Measurements from ENCODE around the gene USP47. TPM values are rescaled to one million over a fixed set of nuclear protein-coding genes. Genes with fewer than 3 reads are reported as not detected.

Gene USP47, protein sequence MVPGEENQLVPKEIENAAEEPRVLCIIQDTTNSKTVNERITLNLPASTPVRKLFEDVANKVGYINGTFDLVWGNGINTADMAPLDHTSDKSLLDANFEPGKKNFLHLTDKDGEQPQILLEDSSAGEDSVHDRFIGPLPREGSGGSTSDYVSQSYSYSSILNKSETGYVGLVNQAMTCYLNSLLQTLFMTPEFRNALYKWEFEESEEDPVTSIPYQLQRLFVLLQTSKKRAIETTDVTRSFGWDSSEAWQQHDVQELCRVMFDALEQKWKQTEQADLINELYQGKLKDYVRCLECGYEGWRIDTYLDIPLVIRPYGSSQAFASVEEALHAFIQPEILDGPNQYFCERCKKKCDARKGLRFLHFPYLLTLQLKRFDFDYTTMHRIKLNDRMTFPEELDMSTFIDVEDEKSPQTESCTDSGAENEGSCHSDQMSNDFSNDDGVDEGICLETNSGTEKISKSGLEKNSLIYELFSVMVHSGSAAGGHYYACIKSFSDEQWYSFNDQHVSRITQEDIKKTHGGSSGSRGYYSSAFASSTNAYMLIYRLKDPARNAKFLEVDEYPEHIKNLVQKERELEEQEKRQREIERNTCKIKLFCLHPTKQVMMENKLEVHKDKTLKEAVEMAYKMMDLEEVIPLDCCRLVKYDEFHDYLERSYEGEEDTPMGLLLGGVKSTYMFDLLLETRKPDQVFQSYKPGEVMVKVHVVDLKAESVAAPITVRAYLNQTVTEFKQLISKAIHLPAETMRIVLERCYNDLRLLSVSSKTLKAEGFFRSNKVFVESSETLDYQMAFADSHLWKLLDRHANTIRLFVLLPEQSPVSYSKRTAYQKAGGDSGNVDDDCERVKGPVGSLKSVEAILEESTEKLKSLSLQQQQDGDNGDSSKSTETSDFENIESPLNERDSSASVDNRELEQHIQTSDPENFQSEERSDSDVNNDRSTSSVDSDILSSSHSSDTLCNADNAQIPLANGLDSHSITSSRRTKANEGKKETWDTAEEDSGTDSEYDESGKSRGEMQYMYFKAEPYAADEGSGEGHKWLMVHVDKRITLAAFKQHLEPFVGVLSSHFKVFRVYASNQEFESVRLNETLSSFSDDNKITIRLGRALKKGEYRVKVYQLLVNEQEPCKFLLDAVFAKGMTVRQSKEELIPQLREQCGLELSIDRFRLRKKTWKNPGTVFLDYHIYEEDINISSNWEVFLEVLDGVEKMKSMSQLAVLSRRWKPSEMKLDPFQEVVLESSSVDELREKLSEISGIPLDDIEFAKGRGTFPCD (N-terminal part only)
- total RNA-seq = 169 TPM

DNA sequence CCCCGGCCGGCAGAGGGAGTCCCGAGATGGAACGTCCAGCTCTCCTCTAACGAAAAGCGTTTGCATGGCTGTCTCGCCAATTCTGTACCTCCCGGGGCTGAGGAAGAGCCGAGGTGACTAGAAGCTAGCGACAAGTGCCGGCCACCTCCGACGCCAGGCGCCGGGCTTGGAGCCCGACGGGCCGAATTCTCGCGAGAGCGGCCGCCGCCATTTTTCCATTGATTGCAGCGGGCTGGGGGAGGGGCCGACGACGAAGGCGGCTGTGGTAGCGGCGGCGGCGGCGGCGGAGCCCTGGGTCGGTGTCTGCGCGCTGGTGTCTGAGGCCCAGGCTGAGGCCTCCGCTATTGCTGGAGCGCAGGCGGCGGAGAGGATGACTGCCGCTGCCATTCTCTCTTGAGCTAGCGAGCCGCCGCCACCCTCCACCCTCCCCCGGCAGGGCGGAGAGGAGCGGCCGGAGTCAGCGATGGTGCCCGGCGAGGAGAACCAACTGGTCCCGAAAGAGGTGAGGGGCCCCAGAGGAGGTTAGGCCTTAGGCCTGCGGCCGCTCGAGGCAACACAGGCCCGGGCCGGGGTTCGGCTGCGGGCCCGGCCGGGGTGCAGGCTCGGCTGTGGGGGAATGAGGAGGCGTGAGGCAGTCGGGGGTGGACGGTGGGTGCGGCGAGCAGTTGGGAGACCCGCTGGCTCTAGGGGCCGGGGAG, at the start of gene USP47:
USP47 (plus strand) TSS at position 250 of the 698 bp plus-strand sequence; CDS start at position 464, 214 bp downstream.
- Histone ChIP-seq H3K4me1 (ENCODE audit: insufficient read depth, low read length) (peaks cover 31% of the 10 kb centered on the region), H3K27me3 (ENCODE audit: insufficient read depth, low read length) (peaks cover 1% of the 10 kb centered on the region), H3K4me3 (ENCODE audit: low read length) (peak within 1 kb of the TSS; percentile 81), H3K9me3 (ENCODE audit: low read depth, low read length) (no peaks in the 10 kb centered on the region)

DNA sequence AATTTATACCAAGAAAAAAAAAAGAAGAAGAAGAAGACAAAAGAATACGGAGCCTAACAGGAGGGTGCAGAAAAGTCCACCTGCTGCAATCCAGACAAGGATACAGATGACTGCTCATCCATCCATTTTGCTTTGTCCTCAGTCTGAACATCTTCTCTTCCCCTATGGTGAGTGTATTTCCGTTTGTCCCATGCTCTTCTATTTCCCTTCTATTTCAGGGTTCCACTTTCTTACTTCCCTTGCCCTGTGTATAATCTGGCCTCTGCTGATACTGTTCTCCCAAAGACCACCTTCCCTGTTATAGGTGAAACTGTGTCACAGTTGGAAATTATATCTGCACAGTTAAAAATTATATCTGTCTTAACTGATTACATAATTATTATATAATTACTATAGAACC, 48.7 kb upstream of the USP47 start:
- Histone ChIP-seq H3K27me3 (ENCODE audit: insufficient read depth, low read length) (peaks cover 26% of the 10 kb centered on the region), H3K4me3 (ENCODE audit: low read length) (no peak overlapping the region), H3K4me1 (ENCODE audit: insufficient read depth, low read length) (no peaks in the 10 kb centered on the region), H3K9me3 (ENCODE audit: low read depth, low read length) (no peaks in the 10 kb centered on the region)

DNA sequence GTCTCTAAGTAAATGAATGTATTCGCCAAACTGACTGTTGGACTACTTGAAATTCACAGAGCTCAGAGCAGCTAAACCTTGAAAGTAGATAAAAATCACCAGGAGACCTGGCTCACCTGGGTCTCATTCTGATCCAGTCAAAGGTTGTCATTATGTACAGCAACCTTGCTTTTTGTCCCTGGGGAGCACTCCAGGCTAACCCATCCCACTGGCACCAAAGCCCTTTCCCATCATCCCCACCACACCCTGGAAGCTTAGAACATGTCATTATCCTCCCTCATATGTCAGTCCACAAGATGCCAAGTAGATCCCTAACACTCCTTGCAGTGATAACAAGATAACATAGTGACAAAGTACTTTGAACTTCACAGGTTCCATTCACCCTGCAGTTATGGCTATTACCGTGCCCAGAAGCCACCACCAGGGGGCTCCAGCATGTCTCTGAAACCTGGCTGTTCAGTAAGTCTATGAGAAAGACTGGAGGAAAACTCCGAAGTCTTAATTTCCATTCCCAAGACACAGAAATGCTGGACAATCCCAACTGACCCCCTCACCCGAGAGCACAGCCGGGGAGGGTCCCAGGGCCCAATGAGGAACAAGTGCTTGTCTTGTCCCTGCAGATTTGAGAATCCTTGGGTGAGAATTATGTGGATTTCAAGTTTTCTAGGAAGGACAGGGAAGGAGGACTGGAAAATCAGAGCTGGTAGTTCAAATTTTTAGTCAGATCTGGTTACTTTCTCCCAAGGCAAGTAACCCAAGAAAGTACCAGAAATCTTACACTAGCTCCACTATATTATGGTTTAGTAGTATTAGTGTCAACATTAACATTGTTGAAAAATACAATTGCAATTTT, 43.0 kb upstream of the USP47 start:
- peaks cover 17% of the 10 kb centered on the region for H3K27me3 ChIP-seq (ENCODE audit: insufficient read depth, low read length)
- H3K4me3 ChIP-seq (ENCODE audit: low read length) = no peak overlapping the region
- no peaks in the 10 kb centered on the region for H3K4me1 ChIP-seq (ENCODE audit: insufficient read depth, low read length)
- no peaks in the 10 kb centered on the region for H3K9me3 ChIP-seq (ENCODE audit: low read depth, low read length)

DNA sequence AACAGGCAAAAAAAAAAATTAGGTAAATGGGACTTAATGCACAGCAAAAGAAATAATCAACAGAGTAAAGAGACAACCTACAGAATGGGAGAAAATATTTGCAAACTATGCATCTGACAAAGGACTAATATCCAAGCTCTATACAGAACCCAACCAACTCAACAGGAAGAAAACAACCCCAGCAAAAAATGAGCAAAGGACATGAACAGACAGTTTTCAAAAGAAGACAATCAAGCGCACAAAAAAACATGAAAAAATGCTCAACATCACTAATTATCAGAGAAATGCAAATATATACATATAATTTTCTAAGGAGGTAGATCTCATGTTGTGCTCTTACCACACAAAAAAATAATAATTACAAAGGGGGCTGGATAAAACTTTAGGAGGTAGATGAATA, 36.5 kb upstream of the USP47 start:
- H3K9me3 ChIP-seq (ENCODE audit: low read depth, low read length) = no peaks in the 10 kb centered on the region

DNA sequence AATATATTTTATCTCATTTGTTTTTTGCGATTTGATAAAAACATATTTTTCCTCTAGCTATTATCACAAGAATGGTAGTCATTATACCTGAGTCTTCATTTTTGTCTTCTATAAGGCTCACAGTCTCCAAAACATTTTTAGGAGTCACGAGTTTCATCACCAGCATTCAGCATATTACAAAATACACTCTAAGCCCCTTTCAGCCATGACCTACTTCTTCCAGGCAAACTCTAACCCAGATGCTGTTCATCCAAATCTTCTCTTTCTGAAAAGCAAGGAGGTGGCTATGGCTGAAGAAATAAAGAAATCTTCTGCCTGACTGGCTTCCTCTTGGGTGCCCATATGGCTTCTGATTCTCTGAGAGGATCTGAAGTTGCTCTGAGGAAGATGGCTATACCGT, 35.7 kb upstream of the USP47 start:
- no peaks in the 10 kb centered on the region for H3K4me1 ChIP-seq (ENCODE audit: insufficient read depth, low read length)
- peaks cover 15% of the 10 kb centered on the region for H3K27me3 ChIP-seq (ENCODE audit: insufficient read depth, low read length)
- H3K4me3 ChIP-seq (ENCODE audit: low read length) = no peak overlapping the region
- no peaks in the 10 kb centered on the region for H3K9me3 ChIP-seq (ENCODE audit: low read depth, low read length)

More for the DNA sequence above, 36.5 kb upstream of the USP47 start:
- H3K4me1 ChIP-seq (ENCODE audit: insufficient read depth, low read length) = no peaks in the 10 kb centered on the region
- H3K27me3 ChIP-seq (ENCODE audit: insufficient read depth, low read length) = peaks cover 15% of the 10 kb centered on the region
- H3K4me3 ChIP-seq (ENCODE audit: low read length) = no peak overlapping the region

DNA sequence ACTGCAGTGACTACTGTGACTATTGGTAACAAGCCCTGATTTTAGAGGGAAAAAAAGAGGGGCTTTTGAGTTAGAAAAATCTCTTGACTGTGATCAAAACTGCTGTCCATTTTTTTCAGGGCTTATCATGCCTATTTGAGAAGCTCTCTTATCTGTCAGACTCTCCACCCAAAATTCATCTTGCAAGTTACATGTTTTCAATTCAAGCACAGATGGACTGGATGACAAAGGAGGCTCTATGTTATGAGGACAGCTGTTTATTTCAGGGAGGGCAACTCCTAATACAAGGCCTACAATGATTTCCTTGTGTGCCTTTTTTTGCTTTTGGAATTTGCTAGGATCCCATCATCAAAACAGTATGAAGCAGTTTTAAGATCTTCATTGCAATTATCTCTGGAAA, 35.2 kb upstream of the USP47 start:
- H3K9me3 ChIP-seq (ENCODE audit: low read depth, low read length) = no peaks in the 10 kb centered on the region
- H3K4me1 ChIP-seq (ENCODE audit: insufficient read depth, low read length) = no peaks in the 10 kb centered on the region
- no peak overlapping the region for H3K4me3 ChIP-seq (ENCODE audit: low read length)
- peaks cover 12% of the 10 kb centered on the region for H3K27me3 ChIP-seq (ENCODE audit: insufficient read depth, low read length)

DNA sequence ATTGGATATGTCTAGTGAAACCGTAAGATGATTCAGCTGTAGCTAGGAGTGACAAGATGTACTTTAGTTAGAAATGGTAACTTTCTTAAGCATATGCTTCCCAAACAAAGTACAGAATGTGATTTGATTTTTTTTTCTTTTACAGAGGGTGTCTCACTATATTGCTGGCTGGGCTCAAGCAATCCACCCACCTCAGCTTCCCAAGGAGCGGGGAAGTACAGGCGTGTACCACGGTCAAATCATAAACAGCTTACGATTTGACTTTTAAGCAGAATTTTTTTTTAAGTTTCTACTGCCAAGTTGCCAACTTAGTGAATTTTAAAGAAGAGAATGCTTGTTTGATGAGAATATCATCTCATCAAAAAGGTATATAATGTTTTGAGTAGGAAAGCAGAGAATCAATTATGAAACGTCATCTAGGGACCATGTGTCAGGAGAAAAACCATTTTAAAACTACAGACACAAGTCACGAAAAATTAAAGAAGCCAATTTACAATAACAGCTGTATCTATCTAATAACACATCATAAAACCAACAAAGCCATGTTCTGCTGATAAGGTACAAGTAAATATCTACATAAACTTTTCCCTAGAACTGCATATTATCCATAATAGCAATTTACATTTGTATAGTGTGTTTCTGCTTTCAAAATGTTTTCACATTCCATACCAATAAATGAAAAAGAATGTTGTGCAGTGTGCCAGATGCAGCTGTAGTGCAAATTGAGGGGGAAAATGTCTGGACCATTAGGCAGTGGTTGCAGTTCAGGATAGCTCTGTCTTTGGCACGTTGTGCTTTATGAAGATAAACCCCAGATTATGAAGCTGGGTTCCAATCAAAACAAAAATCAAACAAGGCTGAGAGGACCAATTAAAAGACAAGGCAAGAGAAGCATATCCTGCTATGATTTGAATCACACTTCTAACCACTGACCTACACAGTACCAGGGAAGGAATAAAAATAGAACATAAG, 33.7 kb upstream of the USP47 start:
- Histone ChIP-seq H3K4me1 (ENCODE audit: insufficient read depth, low read length) (no peaks in the 10 kb centered on the region), H3K9me3 (ENCODE audit: low read depth, low read length) (no peaks in the 10 kb centered on the region), H3K27me3 (ENCODE audit: insufficient read depth, low read length) (peaks cover 12% of the 10 kb centered on the region), H3K4me3 (ENCODE audit: low read length) (no peak overlapping the region)

DNA sequence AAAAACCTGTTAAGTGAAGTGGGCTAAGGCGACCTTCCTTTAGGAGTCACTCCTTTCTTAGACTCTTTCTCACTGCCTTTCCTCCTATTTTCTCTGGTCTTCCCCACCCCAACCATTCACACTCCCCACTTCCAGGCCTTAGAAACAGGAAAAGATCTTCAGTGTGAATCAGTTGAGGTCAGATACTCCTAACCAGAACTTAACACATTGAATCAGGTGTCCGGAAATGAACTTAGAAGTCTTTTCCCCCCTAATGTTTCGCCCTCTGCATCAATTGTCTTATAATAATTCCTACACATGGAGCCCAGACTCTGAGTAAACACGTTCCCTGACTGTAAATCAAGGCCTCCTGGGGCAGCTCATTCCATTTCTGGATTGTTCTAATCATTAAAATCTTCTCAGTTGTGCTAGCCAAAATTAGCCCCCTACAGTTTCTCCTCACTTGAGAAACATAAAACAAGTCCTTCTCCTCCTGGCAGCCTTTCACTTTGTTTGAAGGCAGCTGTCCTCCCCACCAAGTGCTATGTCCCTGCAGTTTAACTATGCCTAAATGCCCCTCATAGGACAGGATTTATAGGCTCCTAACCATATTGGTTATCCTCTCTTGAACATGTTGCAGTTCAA, 32.7 kb upstream of the USP47 start:
- no peak overlapping the region for H3K4me3 ChIP-seq (ENCODE audit: low read length)
- H3K9me3 ChIP-seq (ENCODE audit: low read depth, low read length) = no peaks in the 10 kb centered on the region
- peaks cover 8% of the 10 kb centered on the region for H3K27me3 ChIP-seq (ENCODE audit: insufficient read depth, low read length)
- H3K4me1 ChIP-seq (ENCODE audit: insufficient read depth, low read length) = no peaks in the 10 kb centered on the region

DNA sequence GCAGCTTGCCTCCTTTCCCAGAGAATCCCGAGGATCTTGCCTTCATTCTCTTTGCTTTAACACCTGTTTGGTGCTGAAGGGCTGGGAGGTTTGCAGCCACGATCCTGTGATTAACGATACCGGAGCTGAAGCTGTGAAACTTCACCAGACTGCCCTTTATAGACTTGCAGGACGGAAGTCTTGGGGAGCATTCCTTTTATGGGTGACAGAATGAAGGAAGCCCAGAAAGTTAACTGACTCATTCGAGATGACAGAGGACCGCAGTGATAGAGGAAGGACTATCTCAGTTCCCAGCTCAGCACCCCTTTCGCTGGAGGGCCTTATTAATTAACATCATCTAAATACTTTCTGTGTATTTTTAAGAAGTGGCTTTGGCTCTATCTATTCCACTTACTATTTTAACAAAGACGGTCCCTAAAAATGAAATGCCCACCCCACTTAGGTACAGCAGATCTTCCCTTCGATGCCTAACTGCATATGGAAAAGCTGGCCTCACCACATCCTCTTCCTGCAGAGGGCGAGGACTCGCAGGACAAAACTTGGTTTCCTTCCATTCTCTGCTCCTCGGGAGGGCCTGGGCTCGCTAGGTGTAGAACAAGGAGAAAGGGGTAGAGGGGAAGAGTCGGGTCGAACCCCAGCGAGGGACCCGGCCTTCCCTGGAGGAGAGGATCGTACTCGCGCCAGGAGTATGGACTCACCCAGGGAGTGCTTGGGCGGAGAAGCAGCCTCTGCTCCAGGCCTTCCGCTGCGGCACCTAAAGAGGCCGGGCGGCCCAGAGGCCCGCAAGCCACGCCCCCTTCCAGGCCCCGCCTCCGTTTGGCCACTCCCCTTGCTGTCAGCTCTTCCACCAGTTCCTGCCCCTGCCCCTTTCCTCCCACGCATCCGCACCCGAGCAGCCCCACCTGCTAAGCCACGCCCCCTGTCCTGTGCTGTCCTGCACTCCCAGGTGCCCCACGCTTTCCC, 30.7 kb upstream of the USP47 start:
- no peaks in the 10 kb centered on the region for H3K9me3 ChIP-seq (ENCODE audit: low read depth, low read length)
- H3K4me1 ChIP-seq (ENCODE audit: insufficient read depth, low read length) = no peaks in the 10 kb centered on the region
- no peaks in the 10 kb centered on the region for H3K27me3 ChIP-seq (ENCODE audit: insufficient read depth, low read length)
- H3K4me3 ChIP-seq (ENCODE audit: low read length) = no peak overlapping the region

DNA sequence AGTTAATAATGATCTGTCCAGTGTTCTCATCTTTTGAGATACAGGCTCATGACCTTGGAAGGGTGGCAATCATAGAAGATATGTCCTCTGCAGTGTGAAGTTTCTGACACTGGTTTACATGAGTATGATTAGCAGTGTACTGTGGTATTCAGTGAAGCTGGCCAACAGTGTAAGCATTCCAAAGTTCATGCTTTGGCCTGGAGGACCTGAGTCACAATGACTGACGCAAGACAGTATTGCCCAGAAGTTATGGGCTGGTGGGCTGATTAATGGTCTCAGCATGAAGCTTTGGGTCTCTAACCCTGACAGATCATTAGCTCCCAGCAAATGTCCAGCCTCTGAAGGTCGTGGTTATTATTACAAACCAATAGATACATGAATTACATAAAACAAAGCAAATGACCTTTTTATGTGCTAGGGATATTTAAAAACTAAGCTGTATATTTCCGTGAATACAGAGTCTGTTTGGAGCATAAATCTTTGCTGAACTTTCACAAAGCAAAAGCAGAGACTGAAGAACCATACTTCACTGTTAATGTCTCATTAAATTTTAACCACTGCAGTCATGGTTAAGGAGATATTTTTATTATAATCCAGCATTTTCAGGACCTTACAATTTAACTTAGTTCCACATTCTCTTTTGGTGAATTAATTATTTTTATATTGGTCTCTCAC, 28.3 kb upstream of the USP47 start:
- H3K4me1 ChIP-seq (ENCODE audit: insufficient read depth, low read length) = no peaks in the 10 kb centered on the region
- no peaks in the 10 kb centered on the region for H3K9me3 ChIP-seq (ENCODE audit: low read depth, low read length)

More for the DNA sequence above, 28.3 kb upstream of the USP47 start:
- no peak overlapping the region for H3K4me3 ChIP-seq (ENCODE audit: low read length)
- H3K27me3 ChIP-seq (ENCODE audit: insufficient read depth, low read length) = no peaks in the 10 kb centered on the region
